ENCODE measurements around the gene CA7.
"Not testable (repeated sequence)": the region's sequence is repeated elsewhere in the genome, so short reads cannot be mapped to it uniquely, and the experiment has no call there.

CA7 gene

GRCh38 chr16:66874079-66874775, 30.0 kb downstream of the CA7 start:
- DNase-seq = peak; percentile 52 to 55

- peak; percentile 79 to 85 for DNase-seq
Measured at GRCh38 chr16:66878067-66878466, 33.9 kb downstream of the CA7 start.

GRCh38 chr16:66880288-66881013, 36.2 kb downstream of the CA7 start, which contains the start of gene PDP2:
Gene PDP2 (plus strand): TSS chr16:66880515. CDS start chr16:66884285, 3,770 bp downstream.
- peak; percentile 96 to 97 for DNase-seq

DNA sequence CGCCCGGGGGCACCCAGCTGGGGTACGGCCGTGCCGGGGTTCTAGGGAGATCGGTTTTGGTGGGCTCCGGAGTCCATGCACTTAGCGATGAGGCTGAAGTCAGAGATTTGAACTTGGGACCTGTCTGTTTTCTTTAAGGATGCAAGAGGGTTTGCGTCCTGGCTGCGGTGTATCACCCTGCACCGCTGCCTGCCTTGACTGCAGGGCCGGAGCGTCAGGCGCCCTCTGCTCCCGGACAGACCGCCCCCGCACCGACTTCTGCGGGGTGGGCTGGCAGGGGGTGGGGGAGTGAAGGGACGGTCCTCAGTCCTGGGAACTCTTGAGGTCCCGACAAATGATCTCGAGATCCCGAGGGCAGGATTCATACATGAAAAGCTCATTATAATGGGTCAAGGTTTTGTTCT, 36.8 kb downstream of the CA7 start:
- peak; percentile 52 to 62 for DNase-seq

DNA sequence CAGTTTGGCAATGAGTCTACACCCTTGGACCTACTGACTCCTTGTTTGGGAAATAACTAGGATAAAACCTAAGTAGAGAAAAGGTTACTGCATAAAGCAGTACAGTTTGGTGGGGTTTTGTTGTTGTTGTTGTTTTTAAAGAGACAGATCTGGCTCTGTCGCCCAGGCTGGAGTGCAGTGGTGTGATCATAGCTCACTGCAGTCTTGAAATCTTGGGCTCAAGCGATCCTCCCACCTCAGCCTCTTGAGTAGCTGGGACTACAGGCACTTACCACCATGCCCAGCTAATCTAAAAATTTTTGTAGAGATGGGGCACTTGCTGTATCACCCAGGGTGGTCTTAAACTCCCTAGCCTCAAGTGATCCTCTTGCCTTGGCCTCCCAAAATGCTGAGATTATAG, 37.3 kb downstream of the CA7 start:
- DNase-seq = no peak

DNA sequence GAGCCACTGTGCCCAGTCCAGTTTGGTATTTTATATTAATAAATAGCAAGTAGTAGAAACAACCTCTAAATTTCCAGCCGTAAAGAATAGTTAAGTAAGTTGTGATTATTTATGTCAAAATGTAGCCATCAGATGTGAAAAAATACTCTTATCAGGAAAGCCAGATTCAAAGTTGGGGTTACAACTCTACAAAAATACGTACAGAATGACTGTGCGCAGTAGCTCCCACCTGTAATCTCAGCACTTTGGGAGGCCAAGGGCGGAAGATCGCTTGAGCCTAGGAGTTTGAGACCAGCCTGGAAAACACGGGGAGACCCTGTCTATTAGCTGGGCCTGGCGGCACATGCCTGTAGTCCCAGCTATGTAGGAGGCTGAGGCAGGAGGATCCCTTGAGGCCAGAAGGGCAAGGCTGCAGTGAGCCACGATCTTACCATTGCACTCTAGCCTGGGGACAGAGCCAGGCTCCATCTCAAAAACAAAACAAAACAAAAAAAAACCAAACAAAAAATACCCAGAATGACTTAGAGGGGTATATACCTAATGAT, 37.8 kb downstream of the CA7 start:
- DNase-seq = no peak

DNA sequence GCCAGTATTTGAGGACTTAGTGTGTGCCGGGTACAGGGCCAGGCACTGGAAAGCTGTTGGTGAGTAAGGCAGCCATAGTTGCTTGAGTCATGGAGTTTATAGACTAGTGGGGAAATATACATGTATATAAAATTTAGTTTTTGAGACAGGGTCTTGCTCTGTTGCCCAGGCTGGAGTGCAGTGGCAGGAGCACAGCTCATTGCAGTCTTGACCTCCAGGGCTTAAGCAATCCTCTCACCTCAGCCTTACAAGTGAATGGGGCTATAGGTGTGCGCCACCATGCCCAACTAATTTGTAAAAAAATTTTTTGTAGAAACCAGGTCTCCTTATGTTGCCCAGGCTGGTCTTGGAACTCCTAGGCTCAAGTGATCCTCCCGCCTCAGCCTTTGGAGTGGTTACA, 38.5 kb downstream of the CA7 start:
- no peak for DNase-seq

DNA sequence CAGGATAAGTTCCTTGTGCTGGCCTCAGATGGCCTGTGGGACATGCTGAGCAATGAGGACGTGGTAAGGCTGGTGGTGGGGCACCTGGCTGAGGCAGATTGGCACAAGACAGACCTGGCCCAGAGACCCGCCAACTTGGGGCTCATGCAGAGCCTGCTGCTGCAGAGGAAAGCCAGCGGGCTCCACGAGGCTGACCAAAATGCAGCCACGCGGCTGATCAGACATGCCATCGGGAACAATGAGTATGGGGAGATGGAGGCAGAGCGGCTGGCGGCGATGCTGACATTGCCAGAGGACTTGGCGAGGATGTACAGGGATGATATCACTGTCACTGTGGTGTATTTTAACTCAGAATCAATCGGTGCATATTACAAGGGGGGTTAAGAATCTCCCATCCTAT, 41.3 kb downstream of the CA7 start:
- DNase-seq = no peak

- no peak for DNase-seq
Measured at GRCh38 chr16:66886321-66886720, 42.1 kb downstream of the CA7 start.

- DNase-seq = no peak
Measured at GRCh38 chr16:66886914-66887313, 42.7 kb downstream of the CA7 start.

- DNase-seq = no peak
Measured at GRCh38 chr16:66888647-66889615, 44.7 kb downstream of the CA7 start.

- DNase-seq = no peak
Measured at GRCh38 chr16:66889622-66890021, 45.4 kb downstream of the CA7 start.

DNA sequence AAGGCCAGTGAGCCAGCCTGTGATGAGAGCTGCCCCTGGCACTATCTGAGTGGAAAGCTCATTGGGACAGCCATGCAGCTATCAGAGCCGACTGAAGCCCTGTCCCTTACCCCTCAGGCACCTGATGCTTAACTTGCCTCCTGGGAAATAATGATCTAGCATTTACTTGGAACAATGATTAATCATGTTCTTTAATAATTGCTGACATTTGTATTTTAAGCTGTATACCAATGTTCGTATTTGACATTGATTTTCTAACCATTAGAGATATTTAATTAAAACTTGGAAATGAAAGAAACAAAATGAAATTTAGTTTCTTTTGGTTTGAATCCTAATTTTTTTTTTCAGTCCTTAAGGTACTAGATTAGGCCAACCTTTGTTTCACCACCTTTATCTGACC, 46.6 kb downstream of the CA7 start:
- no peak for DNase-seq

DNA sequence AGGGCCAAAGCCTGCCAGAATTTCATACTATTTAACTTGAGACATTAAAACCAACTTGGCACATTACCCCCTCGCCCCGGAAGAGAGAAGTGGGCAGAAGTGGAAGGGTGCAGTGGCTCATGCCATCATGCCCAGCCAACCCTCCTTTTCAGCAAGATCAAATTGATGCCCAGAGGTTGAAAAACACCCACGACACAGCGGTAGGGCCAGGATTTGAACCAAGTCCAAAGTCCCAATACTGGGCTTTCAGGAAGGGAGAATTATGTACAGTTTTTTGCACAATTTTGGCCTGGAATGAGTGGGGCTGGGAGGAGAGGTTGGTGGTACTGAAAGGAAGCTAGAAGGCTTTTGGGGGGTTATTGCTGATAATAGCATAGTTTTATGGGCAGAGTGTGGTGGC, 47.1 kb downstream of the CA7 start:
- DNase-seq = no peak

DNA sequence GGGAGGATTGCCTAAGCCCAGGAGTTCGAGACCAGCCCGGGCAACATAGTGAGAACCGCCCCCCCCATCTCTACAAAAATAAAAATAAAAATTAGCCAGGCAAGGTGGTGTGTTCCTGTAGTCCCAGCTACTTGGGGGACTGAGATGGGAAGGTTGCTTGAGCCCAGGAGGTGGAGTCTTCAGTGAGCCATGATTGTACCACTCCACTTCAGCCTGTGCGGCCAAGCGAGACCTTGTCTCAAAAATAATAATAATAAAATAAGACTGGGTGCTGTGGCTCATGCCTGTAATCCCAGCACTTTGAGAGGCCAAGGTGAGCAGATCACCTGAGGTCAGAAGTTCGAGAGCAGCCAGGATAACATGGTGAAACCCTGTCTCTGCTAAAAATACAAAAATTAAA, 47.6 kb downstream of the CA7 start:
- DNase-seq = no peak

- no peak for DNase-seq
Measured at GRCh38 chr16:66894055-66894454, 49.8 kb downstream of the CA7 start.

DNA sequence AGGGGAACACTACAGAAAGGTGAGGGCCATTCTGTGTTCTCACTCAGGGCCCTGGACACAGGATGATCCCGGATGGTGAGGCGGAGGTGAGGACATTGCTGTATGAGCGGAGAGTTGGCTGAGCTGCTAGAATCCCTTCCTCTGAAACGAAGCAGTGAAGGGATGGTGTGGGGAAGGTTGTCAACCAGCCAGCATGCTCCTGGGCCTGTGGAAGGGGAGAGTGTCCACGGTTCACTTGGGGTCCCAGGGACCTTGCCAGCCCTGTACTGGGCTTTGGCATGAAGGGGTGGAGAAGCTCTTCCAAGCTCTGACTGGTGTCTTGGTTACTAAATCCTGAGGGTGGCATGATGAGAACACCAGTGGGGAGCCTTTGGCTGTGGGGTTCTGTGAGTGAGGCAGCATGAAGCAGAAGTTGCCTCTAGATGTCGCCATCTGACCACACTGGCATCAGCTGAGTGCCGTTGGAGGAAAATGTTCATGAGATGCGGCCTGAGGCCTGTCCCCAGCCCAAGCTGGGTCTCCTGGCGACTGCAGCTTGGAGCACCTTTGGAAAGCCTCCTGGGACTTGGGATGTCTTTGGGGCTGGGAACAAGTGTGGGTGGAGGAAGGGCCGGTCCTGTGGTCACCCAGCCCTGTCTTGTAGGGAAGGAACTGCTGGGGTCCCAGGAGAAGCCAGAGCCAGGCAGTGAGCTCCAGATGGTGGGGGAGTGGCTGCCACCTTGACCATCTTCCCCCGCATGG, 50.9 kb downstream of the CA7 start:
- peak; percentile 62 to 70 for DNase-seq

- no peak for DNase-seq
Measured at GRCh38 chr16:66895689-66895979, 51.4 kb downstream of the CA7 start.

- no peak for DNase-seq
Measured at GRCh38 chr16:66895999-66896398, 51.8 kb downstream of the CA7 start.

- not testable (repeated sequence) for DNase-seq
Measured at GRCh38 chr16:66896682-66897081, 52.5 kb downstream of the CA7 start.

- DNase-seq = no peak
Measured at GRCh38 chr16:66898207-66898606, 54.0 kb downstream of the CA7 start.

- no peak for DNase-seq
Measured at GRCh38 chr16:66898933-66899309, 54.7 kb downstream of the CA7 start.
